ENCODE measurements around the gene TIRAP. TPM values are rescaled to one million over a fixed set of nuclear protein-coding genes. Genes with fewer than 3 reads are reported as not detected.
"Not testable (repeated sequence)": the region's sequence is repeated elsewhere in the genome, so short reads cannot be mapped to it uniquely, and the experiment has no call there.

The TIRAP gene
- total RNA-seq, 1 donor from 2014 or later = 18.3 TPM

DNA sequence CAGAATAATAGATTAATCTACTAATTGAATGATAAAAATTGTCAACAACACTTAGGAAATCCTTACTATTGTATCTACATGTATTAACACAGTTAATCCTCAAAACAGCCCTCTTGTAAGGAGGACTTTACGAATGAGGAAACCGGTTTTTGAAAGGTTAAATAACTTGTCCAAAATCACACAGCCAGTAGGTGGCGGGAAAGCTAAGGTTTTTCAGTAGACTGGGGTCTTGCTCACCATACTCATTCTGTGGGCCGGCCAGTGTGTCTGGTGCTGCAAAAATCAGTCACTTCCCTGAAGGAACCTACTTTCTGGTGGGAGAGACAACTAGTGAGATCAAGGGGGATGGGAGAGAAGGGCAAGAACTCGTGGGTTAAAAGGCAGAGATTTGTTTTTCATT, 24.8 kb downstream of the TIRAP start:
- DNase-seq = no peak
- no peak overlapping the region for H3K4me3 Mint-ChIP-seq
- peak overlapping the region; percentile 3 for H3K27ac Mint-ChIP-seq
- TF ChIP-seq, protein P1, sequence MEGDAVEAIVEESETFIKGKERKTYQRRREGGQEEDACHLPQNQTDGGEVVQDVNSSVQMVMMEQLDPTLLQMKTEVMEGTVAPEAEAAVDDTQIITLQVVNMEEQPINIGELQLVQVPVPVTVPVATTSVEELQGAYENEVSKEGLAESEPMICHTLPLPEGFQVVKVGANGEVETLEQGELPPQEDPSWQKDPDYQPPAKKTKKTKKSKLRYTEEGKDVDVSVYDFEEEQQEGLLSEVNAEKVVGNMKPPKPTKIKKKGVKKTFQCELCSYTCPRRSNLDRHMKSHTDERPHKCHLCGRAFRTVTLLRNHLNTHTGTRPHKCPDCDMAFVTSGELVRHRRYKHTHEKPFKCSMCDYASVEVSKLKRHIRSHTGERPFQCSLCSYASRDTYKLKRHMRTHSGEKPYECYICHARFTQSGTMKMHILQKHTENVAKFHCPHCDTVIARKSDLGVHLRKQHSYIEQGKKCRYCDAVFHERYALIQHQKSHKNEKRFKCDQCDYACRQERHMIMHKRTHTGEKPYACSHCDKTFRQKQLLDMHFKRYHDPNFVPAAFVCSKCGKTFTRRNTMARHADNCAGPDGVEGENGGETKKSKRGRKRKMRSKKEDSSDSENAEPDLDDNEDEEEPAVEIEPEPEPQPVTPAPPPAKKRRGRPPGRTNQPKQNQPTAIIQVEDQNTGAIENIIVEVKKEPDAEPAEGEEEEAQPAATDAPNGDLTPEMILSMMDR (IDR thresholded peaks at IDR 0.05) = no peak
- peaks cover 52% of the 10 kb centered on the region for H3K36me3 Mint-ChIP-seq (ENCODE audit: low read depth)
- ChIA-PET CTCF (interaction anchor here (0.9 kb wide), 1 partner anchor 173 kb away, joined by 5 read pairs; no protein-coding TSS in a partner anchor), POLR2A (no interaction called here)
- ATAC-seq (ENCODE audit: low read depth) = no peak
- intact Hi-C loops (cut with micrococcal nuclease) = loop anchor here (5.0 to 10.0 kb wide), 3 partner anchors 50 to 793 kb away; partner anchors contain the start of genes CDON and ST3GAL4
- peaks cover 53% of the 10 kb centered on the region for H3K4me1 Mint-ChIP-seq
- H3K27me3 Mint-ChIP-seq = no peaks in the 10 kb centered on the region
- H3K9me3 Mint-ChIP-seq = no peaks in the 10 kb centered on the region

GRCh38 chr11:126308271-126308671, 25.4 kb downstream of the TIRAP start:
- no peaks in the 10 kb centered on the region for H3K27me3 Mint-ChIP-seq
- ChIA-PET POLR2A (no interaction called here), CTCF (no interaction called here)
- H3K4me1 Mint-ChIP-seq = peaks cover 48% of the 10 kb centered on the region
- H3K36me3 Mint-ChIP-seq (ENCODE audit: low read depth) = peaks cover 57% of the 10 kb centered on the region
- TF ChIP-seq, protein P1 (IDR thresholded peaks at IDR 0.05) = no peak
- DNase-seq = no peak
- no peak overlapping the region for H3K27ac Mint-ChIP-seq
- H3K4me3 Mint-ChIP-seq = no peak overlapping the region
- intact Hi-C loops (cut with micrococcal nuclease) = loop anchor here (5.0 to 10.0 kb wide), 3 partner anchors 49 to 793 kb away; partner anchors contain the start of genes CDON and ST3GAL4
- no peaks in the 10 kb centered on the region for H3K9me3 Mint-ChIP-seq
- no peak for ATAC-seq (ENCODE audit: low read depth)

- CTCF ChIA-PET = interaction anchor here (3.5 kb wide), 1 partner anchor 171 kb away, joined by 36 read pairs; no protein-coding TSS in a partner anchor
- H3K4me3 Mint-ChIP-seq; H3K27ac Mint-ChIP-seq; H3K27me3 Mint-ChIP-seq; POLR2A ChIA-PET; ATAC-seq (ENCODE audit: low read depth); DNase-seq; H3K9me3 Mint-ChIP-seq: not testable (repeated sequence)
- Mint-ChIP-seq H3K36me3 (ENCODE audit: low read depth) (peaks cover 62% of the 10 kb centered on the region), H3K4me1 (peaks cover 45% of the 10 kb centered on the region)
- intact Hi-C loops (cut with micrococcal nuclease) = loop anchor here (5.0 to 10.0 kb wide), 3 partner anchors 49 to 794 kb away; partner anchors contain the start of genes CDON and ST3GAL4
Measured at GRCh38 chr11:126308771-126309170, 25.9 kb downstream of the TIRAP start.

DNA sequence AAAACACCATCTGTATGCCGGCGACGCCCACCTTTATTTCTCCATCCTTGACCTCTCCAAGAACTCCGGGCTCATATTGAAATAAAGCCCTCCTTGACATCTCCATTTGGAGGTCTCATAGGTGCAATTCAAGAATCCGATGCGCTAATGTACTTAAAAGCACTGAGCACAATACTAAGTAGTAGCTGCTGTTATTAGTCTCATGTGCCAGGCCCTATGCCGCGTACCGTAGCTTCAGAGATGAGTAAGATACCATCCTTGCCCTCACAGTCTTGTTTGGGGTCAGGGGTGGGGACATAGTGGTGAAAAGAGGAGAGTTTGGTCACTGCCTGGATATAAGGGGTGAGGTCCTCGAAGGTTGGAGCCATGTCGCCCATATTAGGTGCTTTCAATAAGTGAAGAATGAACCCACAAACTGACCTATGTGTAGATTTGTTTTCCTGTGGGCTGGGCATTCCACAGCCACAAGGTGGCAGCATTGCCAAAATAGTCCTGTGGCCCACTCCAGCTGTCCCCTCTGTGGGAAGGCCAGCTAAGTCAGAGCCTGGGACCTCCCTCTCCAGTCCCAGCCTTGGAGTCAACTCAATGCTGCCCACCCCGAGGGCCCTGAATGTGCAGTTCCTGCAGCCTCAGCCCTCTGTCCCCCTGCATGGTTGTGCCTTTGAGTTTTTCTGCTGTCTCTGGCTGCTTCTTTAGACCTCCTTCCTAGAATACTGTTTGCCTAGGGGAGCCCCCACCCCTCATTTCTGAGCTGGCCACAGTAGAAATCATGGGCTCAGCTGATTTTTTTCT, 27.5 kb downstream of the TIRAP start:
- ATAC-seq (ENCODE audit: low read depth) (peak; percentile 61), DNase-seq (peak; percentile 35)
- H3K27ac Mint-ChIP-seq = no peak overlapping the region
- H3K9me3 Mint-ChIP-seq = peaks cover 3% of the 10 kb centered on the region
- intact Hi-C loops (cut with micrococcal nuclease) = loop anchor here (1.0 kb wide), 1 partner anchor 170 kb away; no protein-coding TSS in a partner anchor
- no peaks in the 10 kb centered on the region for H3K27me3 Mint-ChIP-seq
- POLR2A ChIA-PET = interaction anchor here (0.9 kb wide), 1 partner anchor 171 kb away, joined by 3 read pairs; no protein-coding TSS in a partner anchor
- CTCF ChIA-PET = interaction anchor here (0.7 to 3.5 kb wide), 12 partner anchors 9 to 1033 kb away, joined by 3 to 36 read pairs (median 3); partner anchors contain the start of genes FOXRED1 and ST3GAL4
- H3K36me3 Mint-ChIP-seq (ENCODE audit: low read depth) = peaks cover 67% of the 10 kb centered on the region
- H3K4me3 Mint-ChIP-seq = no peak overlapping the region
- H3K4me1 Mint-ChIP-seq = peaks cover 35% of the 10 kb centered on the region
- TF ChIP-seq, protein P1 (IDR thresholded peaks at IDR 0.05) = peak; percentile 30

DNA sequence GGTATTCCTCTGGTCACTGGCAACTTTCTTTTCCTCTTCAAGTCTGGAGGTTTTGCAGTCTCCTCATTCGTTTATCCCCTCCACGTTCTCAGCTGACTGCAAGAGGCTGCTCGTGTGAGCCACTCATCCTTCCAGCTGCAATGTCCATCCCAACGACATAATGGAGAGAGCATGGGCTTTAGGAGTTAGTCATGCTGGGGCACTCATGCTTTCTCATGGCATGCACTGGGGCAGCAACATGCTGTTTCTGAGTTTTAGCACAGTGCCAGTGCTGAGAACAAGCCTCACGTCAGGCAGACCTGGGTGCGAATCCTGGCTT, 28.1 kb downstream of the TIRAP start:
- Mint-ChIP-seq H3K36me3 (ENCODE audit: low read depth) (peaks cover 67% of the 10 kb centered on the region), H3K4me3 (no peak overlapping the region), H3K4me1 (peaks cover 30% of the 10 kb centered on the region), H3K27me3 (no peaks in the 10 kb centered on the region), H3K27ac (no peak overlapping the region), H3K9me3 (peaks cover 3% of the 10 kb centered on the region)
- ChIA-PET CTCF (interaction anchor here (0.7 to 3.5 kb wide), 11 partner anchors 8 to 1032 kb away, joined by 3 to 36 read pairs (median 3); partner anchors contain the start of genes FOXRED1 and ST3GAL4), POLR2A (interaction anchor here (0.9 kb wide), 1 partner anchor 170 kb away, joined by 3 read pairs; no protein-coding TSS in a partner anchor)
- TF ChIP-seq, protein P1 (IDR thresholded peaks at IDR 0.05) = no peak
- ATAC-seq (ENCODE audit: low read depth) (no peak), DNase-seq (no peak)
- intact Hi-C loops (cut with micrococcal nuclease) = loop anchor here (1.0 kb wide), 1 partner anchor 169 kb away; no protein-coding TSS in a partner anchor
